ENCODE measurements around the gene ATPAF1.
A peak's percentile ranks its signal among the peaks of the same experiment; 100 is the strongest.

Gene ATPAF1

DNA sequence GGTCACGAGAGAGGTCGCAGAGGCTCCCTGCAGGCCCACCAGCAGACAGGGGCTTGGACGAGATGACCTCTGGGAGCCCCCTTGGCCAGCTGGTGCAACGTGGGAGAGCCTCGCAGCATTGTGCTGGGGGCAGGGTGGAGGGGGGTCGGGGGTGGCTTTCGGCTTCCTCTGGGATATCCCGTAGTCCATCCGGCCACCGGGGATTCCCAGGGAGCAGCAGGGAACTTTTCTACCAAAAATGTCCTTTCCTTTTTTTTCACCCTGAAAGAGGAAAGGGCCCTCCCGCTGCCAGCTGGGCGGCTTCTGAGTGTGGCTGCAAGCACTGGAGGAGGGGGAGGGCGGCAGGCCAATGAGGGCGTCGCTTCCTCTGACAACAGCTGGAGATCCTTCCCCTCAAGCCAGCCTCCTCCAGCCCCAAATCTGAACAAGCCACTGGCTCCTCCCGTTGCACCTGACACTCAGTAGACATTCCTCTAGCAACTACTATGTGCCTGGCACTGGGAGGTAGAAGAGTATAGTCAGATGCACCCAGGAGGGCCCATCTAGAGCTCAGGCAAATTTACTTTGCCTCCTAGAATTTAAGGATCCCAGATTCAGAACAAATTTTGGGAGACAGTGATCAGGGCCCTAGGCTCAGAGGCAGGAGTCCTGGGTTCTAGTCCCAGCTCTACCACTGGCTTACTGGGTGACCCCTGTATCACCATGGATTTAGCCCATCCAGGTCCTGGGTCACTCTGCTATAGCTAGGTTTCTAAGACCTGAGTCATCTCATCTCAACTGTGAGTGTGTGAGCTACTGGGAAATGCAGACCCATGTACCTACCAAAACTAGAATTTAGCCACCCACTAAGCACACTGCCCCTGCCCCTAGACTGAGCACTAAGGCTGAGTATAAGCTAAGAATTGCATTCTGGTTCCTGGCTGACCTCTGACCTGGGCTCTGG lies 54.2 kb downstream of the ATPAF1 start:
- peak; percentile 70 for DNase-seq

DNA sequence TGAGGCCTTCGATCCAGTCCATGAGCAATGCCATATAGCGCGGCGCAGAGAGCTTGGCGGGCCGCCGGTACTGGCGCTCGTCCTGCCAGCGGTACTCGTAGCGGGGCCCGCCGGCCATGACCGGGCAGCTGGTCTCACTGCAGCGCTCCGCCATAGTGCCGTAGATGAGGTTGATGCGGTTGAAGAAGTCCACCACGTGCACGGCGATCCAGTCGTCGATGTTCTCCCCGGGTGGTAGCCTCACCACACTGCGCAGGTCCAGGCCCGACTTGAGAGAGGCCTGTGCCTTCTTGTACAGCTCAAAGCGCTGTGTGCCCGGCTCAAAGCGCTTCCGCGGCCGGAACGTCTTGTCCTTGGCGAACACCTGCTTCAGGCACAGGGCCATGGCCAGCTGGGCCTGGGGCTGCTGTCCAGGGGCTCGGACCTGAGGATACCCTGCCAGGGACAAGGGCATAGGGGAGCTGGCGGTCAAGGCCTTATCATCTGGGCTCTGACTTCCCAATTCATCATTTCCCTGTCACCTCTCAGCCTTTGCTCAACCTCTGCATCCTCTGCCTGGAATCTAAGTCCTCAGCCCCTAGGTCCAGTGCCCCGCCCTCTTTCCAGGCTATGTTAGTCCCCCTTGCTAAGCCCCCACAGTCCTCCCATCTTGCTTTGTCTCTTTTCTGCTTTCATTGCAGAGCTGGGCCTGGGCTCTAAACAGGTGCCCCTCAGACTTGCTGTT lies 55.1 kb downstream of the ATPAF1 start:
- no peak for DNase-seq

DNA sequence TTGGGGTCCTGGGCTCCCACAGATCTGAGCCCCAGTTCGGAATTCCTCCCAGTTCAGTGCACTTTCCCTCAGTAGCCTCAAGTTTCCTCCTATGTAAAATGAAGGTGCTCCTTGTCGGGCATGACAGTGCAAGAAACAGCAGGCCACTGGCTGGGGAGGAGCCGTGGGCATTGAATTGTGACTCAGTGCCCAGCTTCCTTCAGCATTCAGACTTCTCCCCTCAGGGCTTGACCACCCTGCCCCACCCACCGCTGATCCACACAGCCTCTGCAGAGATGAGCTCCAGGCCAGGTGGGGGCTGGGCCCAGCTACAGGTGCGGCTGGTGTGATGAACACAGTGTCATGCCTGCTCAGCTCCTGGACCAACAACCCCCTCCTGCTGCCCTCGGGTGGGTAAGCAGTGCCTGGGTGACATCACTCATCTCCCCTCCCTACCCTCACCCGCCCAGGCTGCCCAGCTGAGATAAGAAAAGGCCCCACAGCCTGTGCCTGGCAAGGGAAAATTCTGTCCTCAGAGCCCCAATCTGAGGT lies 56.4 kb downstream of the ATPAF1 start:
- DNase-seq: no peak

DNA sequence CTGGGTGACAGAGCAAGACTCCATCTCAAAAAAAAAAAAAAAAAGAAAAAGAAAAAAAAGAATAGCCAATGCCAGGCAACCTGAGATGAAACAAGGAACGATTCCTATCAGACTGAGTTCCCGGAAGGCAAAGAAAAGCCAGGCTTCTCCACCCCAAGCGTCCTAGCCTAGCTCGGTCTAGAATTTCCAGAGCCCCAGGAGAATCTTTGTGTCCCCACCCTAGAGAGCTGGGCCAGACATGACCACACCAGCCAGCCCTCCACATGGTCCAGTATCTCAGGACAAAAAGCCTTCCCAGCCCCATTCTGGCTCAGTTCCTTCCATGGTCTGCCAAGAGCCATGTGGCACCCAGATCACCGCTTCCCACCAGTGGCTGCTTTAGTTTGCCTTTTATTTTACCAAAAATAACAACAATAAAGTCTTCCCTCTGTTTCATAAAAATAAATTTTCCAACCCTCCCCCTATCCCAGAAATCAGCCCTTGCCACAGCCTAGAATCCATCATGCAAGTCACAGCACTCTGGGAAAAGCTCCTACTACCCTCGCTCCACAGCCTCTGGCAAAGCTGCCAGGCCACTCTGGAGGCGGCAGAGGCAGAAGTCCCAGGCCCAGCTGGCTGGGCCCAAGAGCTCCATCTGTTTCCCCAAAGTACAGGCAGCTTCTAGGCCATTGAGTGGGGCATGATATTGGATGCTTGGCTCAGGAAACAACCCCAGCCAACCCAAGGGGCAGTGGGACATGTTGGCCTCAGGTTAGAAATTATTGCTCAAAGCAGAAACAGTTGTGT lies 60.6 kb downstream of the ATPAF1 start:
- DNase-seq: no peak

DNA sequence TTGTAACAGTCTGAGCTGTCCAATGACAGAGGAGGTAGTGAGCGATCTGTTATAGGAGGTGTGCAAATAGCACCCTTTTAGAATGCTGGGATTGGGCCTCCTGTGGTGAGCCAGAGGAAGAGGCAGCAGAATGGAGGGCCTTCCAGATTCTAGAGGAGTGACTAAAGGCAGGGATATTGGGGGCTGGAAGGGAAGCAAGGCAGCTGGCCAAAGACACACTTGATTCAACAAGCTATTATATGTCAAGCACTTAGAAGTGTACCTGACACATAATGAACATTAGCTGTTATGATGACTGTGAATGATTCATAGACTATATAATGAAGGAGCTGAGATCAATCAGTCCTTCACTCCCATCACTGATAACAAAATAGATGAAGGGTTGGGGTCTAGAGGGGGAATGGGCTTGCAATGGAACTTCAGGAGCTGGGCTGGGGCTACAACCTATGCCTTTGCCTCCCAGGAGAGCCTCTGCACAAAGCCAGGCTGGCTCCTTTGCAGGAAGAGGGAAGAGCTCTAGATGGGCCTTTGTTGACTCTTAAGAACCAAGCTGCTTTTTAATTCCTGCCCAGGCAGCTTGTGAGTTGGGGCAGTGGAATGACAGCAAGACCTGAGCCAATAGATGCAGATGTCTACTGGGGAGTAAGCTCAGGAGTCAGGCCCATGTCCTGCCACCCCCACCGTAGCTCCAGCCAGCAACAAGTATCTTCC lies 61.8 kb downstream of the ATPAF1 start:
- DNase-seq: no peak

DNA sequence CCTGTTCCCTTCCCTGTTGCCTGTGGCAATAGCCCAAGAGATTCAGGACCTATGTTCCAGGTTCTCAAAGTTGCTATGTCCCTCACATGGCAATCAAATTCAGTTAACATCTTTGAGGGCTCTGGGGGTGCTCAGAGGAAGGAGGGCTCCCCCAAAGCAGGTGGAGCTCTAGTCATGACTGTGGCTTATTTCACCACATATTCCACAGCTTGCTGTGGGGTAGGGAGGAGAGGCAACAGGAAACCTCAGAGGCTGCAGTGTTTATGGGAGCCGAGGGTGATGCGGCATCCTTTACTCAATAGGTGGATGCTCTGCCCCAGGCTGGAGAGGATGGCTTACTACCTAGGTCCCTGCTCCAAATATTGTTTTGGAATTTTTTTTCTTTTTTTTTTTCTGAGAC lies 62.9 kb downstream of the ATPAF1 start:
- DNase-seq: peak; percentile 66

DNA sequence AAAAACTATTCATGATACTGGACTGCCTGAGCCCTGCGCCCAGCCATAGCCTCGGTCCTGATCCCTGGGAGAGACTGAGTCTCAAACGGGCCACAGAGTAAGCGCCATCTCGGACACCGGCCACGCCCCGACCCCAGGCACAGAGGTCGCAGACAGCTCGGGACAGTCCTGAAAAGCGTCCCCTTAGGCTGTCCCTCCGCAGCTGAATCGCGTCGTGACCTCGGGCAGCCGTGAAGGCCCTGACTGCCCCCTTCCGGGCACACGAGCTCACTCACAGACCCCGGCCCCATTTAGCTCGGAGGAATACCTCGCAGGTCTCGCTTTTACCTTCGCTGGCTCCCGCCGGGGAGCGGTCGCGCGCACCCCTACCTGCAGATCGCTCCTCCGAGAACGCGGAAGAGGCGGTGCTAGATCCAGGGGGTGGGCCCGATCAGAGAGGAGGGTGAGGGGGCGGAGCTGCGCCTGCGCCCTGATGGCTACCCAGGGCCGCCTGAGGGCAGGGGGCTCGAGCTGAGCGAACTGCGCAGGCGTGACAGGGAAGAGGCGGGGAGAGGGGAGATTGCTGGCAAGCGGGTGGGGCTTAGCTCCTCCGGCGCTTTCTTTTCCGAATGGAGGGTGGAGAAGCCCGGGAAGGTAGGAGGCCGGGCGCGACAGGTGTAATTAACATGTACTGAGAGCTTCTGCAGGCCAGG lies 64.2 kb downstream of the ATPAF1 start, which contains the start of gene MKNK1:
MKNK1 (minus strand) TSS at position 411 of the 692 bp plus-strand sequence. CDS start 20,941 bp downstream, outside the sequence.
- peak; percentile 99 for DNase-seq

DNA sequence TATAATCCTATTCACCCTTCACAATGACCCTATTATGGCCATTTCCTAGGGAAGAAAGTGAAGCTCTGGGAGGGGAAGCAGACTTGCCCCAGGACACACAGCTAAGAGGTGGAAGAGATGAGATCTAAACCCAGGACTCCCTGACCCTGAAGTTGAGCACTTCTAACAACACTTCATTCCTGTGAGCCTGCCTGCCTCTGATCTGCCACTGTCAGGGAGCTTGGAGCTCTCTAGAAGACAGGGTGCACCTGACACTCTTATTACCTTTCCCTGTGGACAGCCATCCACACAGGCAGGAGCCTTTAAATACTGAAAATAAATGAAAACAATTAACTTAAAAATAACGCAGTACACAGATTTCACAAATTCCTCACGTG lies 64.7 kb downstream of the ATPAF1 start:
- no peak for DNase-seq

DNA sequence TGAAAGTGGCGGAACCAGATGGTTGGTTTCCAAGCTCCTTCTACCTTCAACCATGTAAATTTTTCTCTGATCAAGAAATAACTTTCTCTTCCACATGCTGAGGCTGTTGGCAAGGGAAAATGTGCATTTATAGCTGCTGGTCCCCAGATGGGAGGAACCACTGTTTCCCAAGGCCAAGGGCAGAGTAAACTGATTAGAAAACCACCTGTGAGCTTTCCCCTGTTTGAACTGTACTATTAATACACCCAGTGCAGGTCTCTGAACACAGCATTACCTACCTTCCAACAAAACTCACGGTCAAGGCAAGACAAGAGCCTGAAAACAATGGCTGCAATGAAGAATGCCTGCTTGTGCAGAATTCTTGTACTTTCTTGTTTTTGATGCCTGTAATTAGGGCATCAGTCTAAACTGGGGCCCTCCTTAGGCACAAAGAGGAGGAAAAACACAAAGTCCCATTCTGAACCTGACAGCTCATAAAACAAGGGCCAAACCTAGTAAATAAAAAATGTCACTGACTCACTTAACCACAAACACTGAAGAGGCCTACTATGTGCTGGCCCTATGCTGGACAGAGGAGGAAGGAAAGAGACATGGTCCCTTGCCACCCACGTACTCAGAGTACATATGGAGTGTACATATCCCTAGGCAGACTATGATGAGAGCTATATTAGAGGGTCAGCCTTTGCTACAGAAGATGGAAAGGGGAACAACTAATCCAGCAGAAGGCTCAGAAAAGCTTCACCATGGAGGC lies 66.7 kb downstream of the ATPAF1 start:
- no peak for DNase-seq

DNA sequence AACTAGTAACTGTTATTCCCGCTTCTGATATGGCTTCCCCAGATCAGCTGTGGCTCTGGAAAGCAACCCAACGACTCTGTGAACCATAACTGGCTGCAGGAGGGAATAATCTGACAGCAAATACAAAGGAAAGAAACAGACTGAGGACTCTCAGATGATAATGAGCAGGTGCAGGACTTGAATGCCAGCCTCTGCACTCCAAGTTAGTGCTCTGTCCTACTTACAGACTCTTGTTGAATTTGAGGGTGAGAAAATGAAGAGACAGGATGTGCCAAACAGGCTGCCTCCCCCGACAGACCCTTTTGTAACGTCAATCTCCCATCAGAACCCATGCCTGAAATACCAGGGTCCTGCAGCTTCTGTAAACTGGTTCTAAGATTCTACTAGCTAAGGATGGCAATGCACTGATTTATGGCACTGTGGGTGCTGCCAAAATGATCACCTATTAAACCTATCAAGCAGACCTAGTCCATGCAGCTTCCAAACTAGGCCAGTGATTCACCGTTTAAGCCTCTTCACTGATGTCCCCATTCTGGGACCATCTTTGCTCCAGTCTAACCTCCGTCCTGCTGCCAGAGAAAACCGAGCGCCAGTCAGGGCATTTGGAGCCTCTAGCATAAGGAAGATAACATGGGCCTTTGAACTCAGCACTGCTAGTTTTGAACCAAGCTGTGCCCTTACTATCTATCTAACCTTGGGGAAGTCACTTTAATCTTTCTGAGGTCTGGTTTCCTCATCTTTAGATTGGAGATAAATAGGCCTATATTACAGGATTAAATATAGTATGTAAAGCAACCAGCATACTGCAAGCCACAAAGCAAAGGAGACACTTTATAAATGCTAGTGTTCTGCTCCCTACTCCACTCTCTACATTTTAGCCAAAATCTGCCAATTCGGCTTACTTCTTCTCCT lies 68.8 kb downstream of the ATPAF1 start:
- DNase-seq: no peak

DNA sequence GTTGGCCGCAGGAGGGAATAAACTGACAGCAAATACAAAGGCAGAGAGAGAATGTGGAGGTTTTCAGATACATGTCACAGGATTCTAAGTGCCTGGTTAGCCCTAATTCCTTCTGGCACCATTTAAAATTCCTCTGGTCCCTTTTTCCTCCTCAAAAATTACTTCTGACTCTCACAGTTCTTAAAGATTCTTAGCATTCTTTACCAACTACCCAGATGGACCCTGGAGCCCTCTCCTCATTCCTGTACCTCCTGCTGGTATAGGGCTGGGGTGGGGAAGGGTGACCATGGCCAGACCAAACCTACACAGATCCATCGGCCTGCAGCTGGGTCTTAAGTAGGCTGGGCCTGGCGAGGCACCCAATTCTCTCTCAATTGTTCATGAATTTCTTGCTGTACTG lies 71.3 kb downstream of the ATPAF1 start:
- DNase-seq: no peak

DNA sequence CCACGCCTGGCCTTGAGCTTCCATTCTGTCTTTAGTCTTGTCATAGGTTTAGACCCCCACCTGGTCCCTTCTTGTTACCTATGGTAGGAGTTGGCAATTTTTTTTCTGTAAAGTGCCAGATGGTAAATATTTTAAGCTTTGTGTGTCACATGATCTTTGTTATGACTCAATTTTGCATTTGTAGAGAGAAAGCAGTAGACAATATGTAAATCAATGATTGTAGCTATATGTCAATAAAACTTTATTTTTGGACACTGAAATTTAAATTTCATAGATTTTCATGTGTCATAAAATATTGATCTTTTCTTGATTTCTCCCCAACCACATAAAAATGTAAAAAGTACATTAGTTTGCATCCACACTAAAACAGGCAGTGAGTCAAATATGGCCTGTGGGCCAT lies 72.1 kb downstream of the ATPAF1 start:
- no peak for DNase-seq

DNA sequence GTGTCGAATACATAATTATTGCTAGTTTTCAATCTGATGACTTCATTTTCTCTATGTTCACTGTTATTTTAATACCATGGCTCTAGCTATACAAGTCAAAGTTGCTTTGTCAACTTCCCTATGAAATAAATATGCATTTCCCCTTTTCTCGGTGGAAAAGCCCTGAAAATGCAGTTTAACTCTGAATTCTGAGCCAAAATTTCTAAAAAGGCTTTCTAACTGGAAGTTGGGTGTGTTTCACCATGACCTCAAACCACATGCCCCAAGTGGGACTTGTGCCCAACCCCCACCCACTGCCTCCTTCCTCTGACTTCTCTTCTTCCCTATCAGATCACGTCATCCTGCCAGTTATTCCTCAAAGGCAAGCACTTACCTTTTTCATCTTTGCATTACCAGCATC lies 73.0 kb downstream of the ATPAF1 start:
- no peak for DNase-seq

DNA sequence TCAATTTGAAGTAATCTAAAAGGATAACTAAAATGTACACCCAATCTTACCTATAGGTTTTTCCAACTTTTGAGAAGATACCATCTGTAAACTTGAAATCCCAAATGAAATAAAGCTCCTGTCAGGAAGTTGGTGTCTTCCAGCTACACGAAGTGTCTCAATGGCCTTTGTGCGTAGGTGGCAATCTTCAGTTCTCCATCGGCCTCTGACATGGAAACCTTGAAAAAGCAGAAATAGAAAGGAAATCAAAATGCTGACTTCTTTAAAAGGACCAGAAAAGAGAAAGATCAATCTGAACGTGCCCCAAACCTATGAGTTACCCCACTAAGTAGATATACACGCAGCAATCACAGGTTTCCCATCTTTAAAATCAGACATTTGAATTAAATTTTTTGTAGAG lies 74.1 kb downstream of the ATPAF1 start:
- no peak for DNase-seq

DNA sequence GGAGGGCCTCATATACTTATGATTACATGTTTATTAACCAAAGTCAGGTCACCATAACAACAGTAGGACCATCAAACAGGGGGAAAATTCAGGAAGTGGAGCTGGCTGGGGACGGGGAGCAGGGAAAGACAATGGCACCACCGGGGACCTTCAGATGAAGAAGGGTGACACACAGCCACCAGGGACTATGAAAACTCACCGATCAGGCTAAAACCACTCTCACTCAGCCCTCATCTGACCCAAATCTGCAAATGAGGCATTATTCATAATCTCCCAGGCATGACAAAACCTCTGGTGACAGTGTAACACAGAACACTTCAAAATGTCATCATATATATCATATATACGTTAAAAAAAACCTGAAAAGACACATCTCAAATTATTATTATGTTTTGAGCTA lies 75.3 kb downstream of the ATPAF1 start:
- DNase-seq: no peak

DNA sequence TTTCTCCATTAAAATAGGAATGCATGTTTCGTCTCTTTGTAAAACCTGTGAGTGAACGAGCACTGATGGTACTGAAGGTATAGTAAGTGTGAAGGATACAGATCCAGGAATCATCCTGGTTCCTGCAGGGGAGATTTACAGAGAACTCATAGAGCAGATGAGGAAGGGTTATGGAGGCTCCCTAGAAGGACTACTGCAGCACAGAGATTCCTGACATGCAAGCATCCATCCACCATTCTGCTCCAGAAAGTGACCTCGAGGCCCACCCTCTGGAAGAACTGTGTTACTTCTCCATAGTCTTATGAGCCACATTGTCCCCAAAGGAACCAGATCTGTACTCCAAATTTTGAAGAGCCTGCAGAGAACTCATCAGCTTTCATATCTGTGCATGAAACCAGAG lies 78.6 kb downstream of the ATPAF1 start:
- no peak for DNase-seq

DNA sequence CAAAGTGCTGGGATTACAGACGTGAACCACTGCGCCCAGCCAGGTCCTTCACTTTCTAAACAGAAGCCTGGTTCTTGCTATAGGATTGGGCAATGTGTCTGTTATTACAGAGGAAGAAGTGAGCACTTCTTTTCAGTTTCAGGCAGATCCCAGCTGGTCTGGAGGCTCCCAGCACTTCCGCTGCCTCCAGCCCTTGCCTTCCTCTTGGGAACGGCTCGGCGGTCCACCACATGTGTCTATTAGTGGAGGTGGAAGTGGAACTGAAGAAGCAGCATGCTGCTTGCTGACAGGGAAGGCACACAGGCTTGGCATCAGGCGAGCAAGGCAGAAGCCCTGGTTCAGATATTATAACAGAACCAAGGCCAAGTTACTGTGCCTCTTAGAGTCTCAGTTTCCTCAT lies 81.1 kb downstream of the ATPAF1 start:
- DNase-seq: no peak

DNA sequence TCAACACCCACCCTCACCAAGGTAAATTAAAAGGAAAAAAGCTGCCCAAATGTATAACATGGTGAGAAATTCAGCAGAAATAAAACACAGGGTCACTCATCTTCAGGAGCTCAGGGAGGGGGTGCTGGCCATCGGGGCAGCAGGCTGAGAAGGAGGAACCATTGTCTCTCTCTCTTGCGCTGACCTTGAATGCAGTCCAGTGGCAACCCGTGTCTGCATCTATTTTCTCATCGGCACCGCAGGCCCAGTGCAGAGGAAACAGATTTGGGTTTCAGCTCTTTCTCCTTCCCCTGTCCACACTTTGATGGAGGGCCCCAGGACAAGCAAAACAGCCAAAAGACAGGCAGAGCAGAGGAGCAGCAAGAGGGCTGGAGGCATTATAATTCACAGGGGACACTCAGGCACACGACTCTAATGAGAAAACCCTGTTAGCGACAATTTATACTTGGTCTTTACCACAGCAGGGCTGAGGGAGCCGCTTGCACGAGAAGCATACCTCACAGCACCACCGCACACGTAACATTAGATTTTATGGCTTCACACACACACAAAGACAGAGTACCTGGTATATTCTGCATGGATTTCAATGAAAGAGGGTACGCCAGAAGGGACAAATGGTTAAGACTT lies 82.7 kb downstream of the ATPAF1 start:
- no peak for DNase-seq

DNA sequence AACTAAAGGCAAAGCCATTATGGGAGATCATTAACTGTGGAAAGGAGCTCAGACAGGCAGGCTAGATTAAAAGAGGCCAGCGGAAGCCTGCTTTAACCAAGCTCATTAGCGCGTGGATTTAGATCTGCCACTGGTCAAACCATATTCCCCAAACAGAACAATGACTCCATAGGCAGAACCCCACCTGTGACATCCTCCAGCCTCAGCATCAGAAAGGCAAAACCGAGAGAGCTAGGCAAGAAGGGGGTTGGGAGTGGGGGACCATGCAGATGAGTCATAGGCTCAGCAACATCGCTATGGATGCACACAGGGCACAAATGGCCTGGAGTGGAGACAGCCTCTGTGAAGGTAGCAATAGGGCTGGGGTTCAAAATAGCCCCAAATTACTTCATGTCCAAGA lies 84.7 kb downstream of the ATPAF1 start:
- no peak for DNase-seq
